PC-3 (cell line): Measurements from ENCODE around the gene PIK3R5. TPM values are rescaled to one million over a fixed set of nuclear protein-coding genes. Genes with fewer than 3 reads are reported as not detected.

Source experiments
- ATAC-seq: fragments of 200-7000 bp; cut with Tn5 transposase; 2 replicates; pipeline ENCODE4 v1.9.1; 2020; ENCODE audit warnings: mild to moderate bottlenecking, moderate library complexity
- BruUV-seq: library from RNA; stranded (reverse); fragments of 400-500 nt; replicated peaks from 2 replicates; lab custom pipeline; 2021; lab: Mats Ljungman, UMichigan
- CTCF ChIA-PET: fragments of 300-600 bp; sonication (Branson Sonifier 250); formaldehyde crosslinking; loops from one replicate; lab custom pipeline; 2022; ENCODE audit warnings: antibody characterized with exemption; lab: Charles Lee
- POLR2A ChIA-PET: fragments of 300-600 bp; sonication (Branson Sonifier 250); formaldehyde crosslinking; loops from one replicate; lab custom pipeline; 2022; ENCODE audit warnings: antibody characterized with exemption; ENCODE audit not compliant: unreplicated experiment; lab: Charles Lee
- DNase-seq: peaks from one replicate; pipeline ENCODE4 v3.0.0-alpha.2; 2015
- H2AFZ ChIP-seq: fragments of 300-600 bp; sonication (generic); 2 replicates; pipeline ENCODE4 v1.6.0; 2016; ENCODE audit warnings: antibody characterized with exemption, low read length
- H3F3A ChIP-seq: fragments of 300-600 bp; sonication (generic); one replicate; pipeline ENCODE4 v1.6.0; 2017; ENCODE audit warnings: antibody characterized with exemption, low read length, control low read depth, mild to moderate bottlenecking; ENCODE audit not compliant: unreplicated experiment
- H3K27ac ChIP-seq: fragments of 300-600 bp; sonication (generic); 2 replicates; pipeline ENCODE4 v1.5.1; 2016; ENCODE audit warnings: mild to moderate bottlenecking, low read length
- H3K27me3 ChIP-seq: fragments of 300-600 bp; sonication (generic); 2 replicates; pipeline ENCODE4 v1.6.1; 2016; ENCODE audit warnings: low read length, mixed read lengths
- H3K36me3 ChIP-seq: fragments of 300-600 bp; sonication (generic); 2 replicates; pipeline ENCODE4 v1.6.1; 2016; ENCODE audit warnings: low read depth, mixed run types, low read length, mixed read lengths
- H3K4me1 ChIP-seq: fragments of 300-600 bp; sonication (generic); 2 replicates; pipeline ENCODE4 v1.5.1; 2016; ENCODE audit warnings: low read length; ENCODE audit not compliant: insufficient read depth
- H3K4me2 ChIP-seq: fragments of 300-600 bp; sonication (generic); 2 replicates; pipeline ENCODE4 v1.6.0; 2016; ENCODE audit warnings: low read length
- H3K4me3 ChIP-seq: fragments of 300-600 bp; sonication (generic); 2 replicates; pipeline ENCODE4 v1.5.1; 2016; ENCODE audit warnings: mild to moderate bottlenecking, low read length, mixed read lengths
- H3K79me2 ChIP-seq: fragments of 300-600 bp; sonication (generic); 2 replicates; pipeline ENCODE4 v1.6.1; 2017; ENCODE audit warnings: low read length, mixed read lengths
- H3K9ac ChIP-seq: fragments of 300-600 bp; sonication (generic); 2 replicates; pipeline ENCODE4 v1.6.0; 2016; ENCODE audit warnings: mild to moderate bottlenecking, low read length
- H3K9me2 ChIP-seq: fragments of 300-600 bp; sonication (generic); replicated peaks from 2 replicates; pipeline ENCODE4 v1.6.1; 2016; ENCODE audit warnings: mixed run types, low read length, mixed read lengths
- H3K9me3 ChIP-seq: fragments of 300-600 bp; sonication (generic); 2 replicates; pipeline ENCODE4 v1.6.1; 2016; ENCODE audit warnings: low read length, mixed read lengths
- H4K20me1 ChIP-seq: fragments of 300-600 bp; sonication (generic); 2 replicates; pipeline ENCODE4 v1.6.1; 2016; ENCODE audit warnings: low read length, mixed read lengths
- CTCF ChIP-seq: fragments of 300-600 bp; sonication (generic); conservative IDR thresholded peaks from 2 replicates; pipeline ENCODE4 v1.5.1; 2017; ENCODE audit warnings: antibody characterized with exemption, low read depth, mild to moderate bottlenecking, low read length
- EZH2 ChIP-seq: fragments of 300-600 bp; sonication (generic); IDR thresholded peaks from one replicate; pipeline ENCODE4 v1.6.1; 2017; ENCODE audit warnings: antibody characterized with exemption, mild to moderate bottlenecking, low read length; ENCODE audit not compliant: unreplicated experiment
- EZH2phosphoT487 ChIP-seq: fragments of 300-600 bp; sonication (generic); IDR thresholded peaks from 2 replicates; pipeline ENCODE4 v1.6.1; 2018; ENCODE audit warnings: mild to moderate bottlenecking, antibody characterized with exemption, low read length, borderline replicate concordance
- intact Hi-C: fragments of 100-400 bp; cut with micrococcal nuclease; formaldehyde crosslinking; loops from 2 replicates; pipeline ENCODE4 v1.9.0; 2023
- total RNA-seq: library from RNA; depleted of rRNA; stranded (reverse); fragments of >200 nt; gene quantifications from 2 replicates; pipeline ENCODE4 v1.2.3, GENCODE V29; 2014

The PIK3R5 gene
- total RNA-seq, 1 experiment from 2014 or later = not detected

- Histone ChIP-seq H3F3A (no peaks in the 10 kb centered on the region), H4K20me1 (no peaks in the 10 kb centered on the region), H3K4me1 (no peaks in the 10 kb centered on the region), H3K79me2 (no peaks in the 10 kb centered on the region), H3K4me3 (no peak overlapping the region), H3K27ac (no peak overlapping the region), H3K36me3 (no peaks in the 10 kb centered on the region), H3K9ac (no peak overlapping the region), H3K4me2 (no peak overlapping the region), H2AFZ (no peak overlapping the region), H3K9me2 (no peaks in the 10 kb centered on the region), H3K27me3 (peaks cover 11% of the 10 kb centered on the region; the same call in 1 of the 2 replicates), H3K9me3 (no peaks in the 10 kb centered on the region)
- POLR2A ChIA-PET = no interaction called here
- ATAC-seq = no peak
- CTCF ChIA-PET = no interaction called here
- DNase-seq = no peak
- BruUV-seq = no TSS peak
- no peak for TF ChIP-seq EZH2
- TF ChIP-seq EZH2phosphoT487 = no peak
- TF ChIP-seq CTCF = no peak
- intact Hi-C loops = no loop called here
Measured at GRCh38 chr17:8838551-8839095, 126.9 kb downstream of the PIK3R5 start.

- DNase-seq = peak; percentile 2
- H3K79me2 ChIP-seq = no peaks in the 10 kb centered on the region
- H3K36me3 ChIP-seq = no peaks in the 10 kb centered on the region
- peaks cover 11% of the 10 kb centered on the region; the same call in 1 of the 2 replicates for H3K27me3 ChIP-seq
- H3F3A ChIP-seq = no peaks in the 10 kb centered on the region
- H3K4me1 ChIP-seq = no peaks in the 10 kb centered on the region
- no peaks in the 10 kb centered on the region for H3K9me3 ChIP-seq
- no peak overlapping the region for H3K9ac ChIP-seq
- no peak for ATAC-seq
- no peak overlapping the region for H3K4me2 ChIP-seq
- intact Hi-C loops = no loop called here
- H4K20me1 ChIP-seq = no peaks in the 10 kb centered on the region
- H3K27ac ChIP-seq = no peak overlapping the region
- TF ChIP-seq EZH2 (no peak), CTCF (no peak), EZH2phosphoT487 (no peak)
- no peak overlapping the region for H2AFZ ChIP-seq
- POLR2A ChIA-PET = no interaction called here
- no TSS peak for BruUV-seq
- CTCF ChIA-PET = no interaction called here
- H3K4me3 ChIP-seq = no peak overlapping the region
- H3K9me2 ChIP-seq = no peaks in the 10 kb centered on the region
Measured at GRCh38 chr17:8837563-8838075, 127.9 kb downstream of the PIK3R5 start.

GRCh38 chr17:8836821-8837562, 128.5 kb downstream of the PIK3R5 start:
- no peaks in the 10 kb centered on the region for H3F3A ChIP-seq

More at GRCh38 chr17:8836821-8837562, 128.5 kb downstream of the PIK3R5 start:
- no TSS peak for BruUV-seq
- ATAC-seq (no peak), DNase-seq (no peak)
- Histone ChIP-seq H3K79me2 (no peaks in the 10 kb centered on the region), H2AFZ (no peak overlapping the region), H3K9me3 (no peaks in the 10 kb centered on the region), H3K36me3 (no peaks in the 10 kb centered on the region), H3K4me2 (no peak overlapping the region), H3K4me1 (no peaks in the 10 kb centered on the region), H3K27me3 (peaks cover 7% of the 10 kb centered on the region; the same call in 1 of the 2 replicates), H3K4me3 (no peak overlapping the region), H4K20me1 (no peaks in the 10 kb centered on the region), H3K27ac (no peak overlapping the region), H3K9ac (no peak overlapping the region), H3K9me2 (no peaks in the 10 kb centered on the region)
- TF ChIP-seq EZH2phosphoT487 (no peak), CTCF (no peak), EZH2 (no peak)
- CTCF ChIA-PET = no interaction called here
- POLR2A ChIA-PET = no interaction called here
- intact Hi-C loops = no loop called here
